Measurements from ENCODE around the gene C6orf132. TPM values are rescaled to one million over a fixed set of nuclear protein-coding genes. Genes with fewer than 3 reads are reported as not detected.

Gene C6orf132
- total RNA-seq, 2 donors from 2014 or later, result 35.1 to 42.3 TPM

DNA sequence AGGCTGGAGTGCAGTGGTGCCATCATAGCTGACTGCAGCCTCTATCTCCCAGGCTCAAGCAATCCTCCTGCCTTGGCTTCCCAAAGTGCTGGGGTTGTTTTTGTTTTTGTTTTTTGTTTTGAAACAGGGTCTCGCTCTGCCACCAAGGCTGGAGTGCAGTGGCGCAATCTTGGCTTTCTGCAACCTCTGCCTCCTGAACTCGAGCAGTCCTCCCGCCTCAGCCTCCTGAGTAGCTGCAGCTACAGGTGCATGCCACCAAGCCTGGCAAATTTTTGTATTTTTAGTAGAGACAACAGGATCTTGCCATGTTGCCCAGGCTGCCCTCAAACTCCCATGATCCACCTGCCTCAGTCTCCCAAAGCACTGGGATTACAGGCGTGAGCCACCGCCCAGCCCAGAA, 4.2 kb downstream of the C6orf132 start:
- peak overlapping the region in 1 of 2 donors; percentile 93 for H3K9ac ChIP-seq (ENCODE audit: low read depth in 2 of 2, low read length in 2 of 2)
- no peak for DNase-seq
- peaks cover 17% of the 10 kb centered on the region for H3K4me1 ChIP-seq
- H3K27ac ChIP-seq, result peak overlapping the region; percentile 85
- no peaks in the 10 kb centered on the region for H3K36me3 ChIP-seq
- peaks cover 6% of the 10 kb centered on the region for H3K27me3 ChIP-seq
- no peak overlapping the region for H3K4me3 ChIP-seq
- TF ChIP-seq, protein P1, sequence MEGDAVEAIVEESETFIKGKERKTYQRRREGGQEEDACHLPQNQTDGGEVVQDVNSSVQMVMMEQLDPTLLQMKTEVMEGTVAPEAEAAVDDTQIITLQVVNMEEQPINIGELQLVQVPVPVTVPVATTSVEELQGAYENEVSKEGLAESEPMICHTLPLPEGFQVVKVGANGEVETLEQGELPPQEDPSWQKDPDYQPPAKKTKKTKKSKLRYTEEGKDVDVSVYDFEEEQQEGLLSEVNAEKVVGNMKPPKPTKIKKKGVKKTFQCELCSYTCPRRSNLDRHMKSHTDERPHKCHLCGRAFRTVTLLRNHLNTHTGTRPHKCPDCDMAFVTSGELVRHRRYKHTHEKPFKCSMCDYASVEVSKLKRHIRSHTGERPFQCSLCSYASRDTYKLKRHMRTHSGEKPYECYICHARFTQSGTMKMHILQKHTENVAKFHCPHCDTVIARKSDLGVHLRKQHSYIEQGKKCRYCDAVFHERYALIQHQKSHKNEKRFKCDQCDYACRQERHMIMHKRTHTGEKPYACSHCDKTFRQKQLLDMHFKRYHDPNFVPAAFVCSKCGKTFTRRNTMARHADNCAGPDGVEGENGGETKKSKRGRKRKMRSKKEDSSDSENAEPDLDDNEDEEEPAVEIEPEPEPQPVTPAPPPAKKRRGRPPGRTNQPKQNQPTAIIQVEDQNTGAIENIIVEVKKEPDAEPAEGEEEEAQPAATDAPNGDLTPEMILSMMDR (IDR thresholded peaks at IDR 0.05), result no peak
- intact Hi-C loops (cut with DNase I), result no loop called here
- no peaks in the 10 kb centered on the region for H3K9me3 ChIP-seq

DNA sequence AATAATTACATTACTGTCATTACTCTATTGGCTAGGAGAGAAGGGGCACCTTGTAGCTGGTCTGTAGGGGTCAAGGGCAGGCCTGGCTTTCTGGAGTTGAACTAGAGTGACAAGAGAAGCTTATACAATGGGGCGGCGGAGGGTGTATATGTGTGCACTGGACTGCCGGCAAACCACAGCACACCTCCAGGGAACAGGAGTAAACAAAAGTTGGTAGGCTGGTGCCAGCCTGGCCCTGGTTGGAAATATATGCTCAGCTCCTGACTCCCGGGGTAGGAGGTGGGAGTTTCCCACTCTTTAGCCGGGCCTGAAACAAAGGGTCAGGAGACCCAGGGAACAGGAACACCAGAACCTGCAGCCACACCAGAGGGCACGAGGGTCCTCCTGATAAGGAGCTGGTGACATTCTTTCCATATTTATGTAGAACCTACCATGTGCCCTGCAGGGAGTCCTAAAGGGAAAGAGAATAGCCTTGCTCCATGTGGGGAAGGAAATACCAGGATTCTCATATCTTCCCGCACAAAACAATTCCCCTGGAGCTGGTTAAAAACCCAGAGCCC, 5.1 kb downstream of the C6orf132 start:
- TF ChIP-seq, protein P1 (IDR thresholded peaks at IDR 0.05), result no peak
- Histone ChIP-seq H3K4me3 (no peak overlapping the region), H3K27ac (peak overlapping the region; percentile 85), H3K36me3 (no peaks in the 10 kb centered on the region), H3K27me3 (peaks cover 5% of the 10 kb centered on the region), H3K4me1 (peaks cover 17% of the 10 kb centered on the region), H3K9me3 (no peaks in the 10 kb centered on the region), H3K9ac (ENCODE audit: low read depth in 2 of 2, low read length in 2 of 2) (peak overlapping the region in 1 of 2 donors; percentile 76)
- peak; percentile 77 for DNase-seq
- intact Hi-C loops (cut with DNase I), result no loop called here

DNA sequence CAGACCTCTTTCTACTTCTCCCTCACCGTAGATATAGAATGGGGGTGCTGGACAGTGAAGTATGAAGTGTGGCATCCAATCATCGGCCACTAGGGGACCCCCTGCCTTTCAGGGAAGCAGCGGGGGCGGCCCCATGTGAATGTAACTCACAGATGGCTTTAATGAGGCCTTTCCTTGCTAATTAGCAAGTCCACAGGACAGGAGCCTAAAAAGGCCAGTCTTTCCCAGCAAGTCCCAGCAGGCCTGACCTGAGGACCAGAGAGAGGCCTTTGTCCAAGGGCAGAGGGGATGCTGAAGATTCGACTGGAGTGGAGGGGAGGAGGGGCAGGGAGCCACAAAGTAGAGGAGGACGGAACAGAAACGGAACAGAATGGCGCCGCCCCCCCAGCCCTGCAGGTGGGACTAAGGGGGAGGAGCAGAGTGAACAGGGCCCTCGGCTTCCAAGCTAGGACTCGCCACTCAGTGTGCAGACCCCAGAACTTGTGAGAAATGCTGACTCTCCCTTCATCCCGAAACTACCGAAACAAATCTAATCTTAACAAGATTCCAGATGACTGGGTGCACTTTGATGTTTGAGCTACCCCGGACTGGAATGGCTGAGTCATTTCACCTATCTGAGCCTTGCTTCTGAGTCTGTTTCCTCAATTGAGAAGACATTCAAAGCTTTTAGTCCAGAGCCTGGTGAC, 5.8 kb downstream of the C6orf132 start:
- intact Hi-C loops (cut with DNase I), result no loop called here
- H3K27ac ChIP-seq, result peak overlapping the region; percentile 85

DNA sequence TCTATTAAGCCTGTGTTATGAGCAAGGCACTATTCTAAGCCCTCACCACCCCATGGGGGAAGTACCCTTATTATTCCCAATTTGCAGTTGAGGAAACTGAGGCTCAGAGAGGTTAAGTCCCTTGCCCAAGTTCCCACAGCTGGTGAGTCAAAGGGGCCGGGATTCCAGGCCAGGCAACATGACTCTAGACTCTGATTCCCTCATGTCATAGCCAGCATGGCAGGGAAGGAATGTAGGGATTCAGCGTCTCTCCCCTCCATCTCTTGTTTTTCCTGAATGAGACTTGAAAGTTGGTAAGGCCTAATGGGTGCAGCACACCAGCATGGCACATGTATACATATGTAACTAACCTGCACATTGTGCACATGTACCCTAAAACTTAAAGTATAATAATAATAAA, 6.7 kb downstream of the C6orf132 start:
- no peaks in the 10 kb centered on the region for H3K27me3 ChIP-seq
- no peak overlapping the region for H3K27ac ChIP-seq
- H3K9ac ChIP-seq (ENCODE audit: low read depth in 2 of 2, low read length in 2 of 2), result no peak overlapping the region
- H3K4me1 ChIP-seq, result peaks cover 11% of the 10 kb centered on the region
- H3K9me3 ChIP-seq, result no peaks in the 10 kb centered on the region
- no peak overlapping the region for H3K4me3 ChIP-seq
- intact Hi-C loops (cut with DNase I), result no loop called here
- H3K36me3 ChIP-seq, result no peaks in the 10 kb centered on the region
- no peak for DNase-seq
- TF ChIP-seq, protein P1 (IDR thresholded peaks at IDR 0.05), result no peak

More for the DNA sequence above, 5.8 kb downstream of the C6orf132 start:
- H3K9ac ChIP-seq (ENCODE audit: low read depth in 2 of 2, low read length in 2 of 2), result peak overlapping the region; percentile 31 to 76
- H3K9me3 ChIP-seq, result no peaks in the 10 kb centered on the region
- H3K4me3 ChIP-seq, result no peak overlapping the region
- peaks cover 17% of the 10 kb centered on the region for H3K4me1 ChIP-seq
- H3K27me3 ChIP-seq, result no peaks in the 10 kb centered on the region
- TF ChIP-seq, protein P1 (IDR thresholded peaks at IDR 0.05), result no peak
- DNase-seq, result peak; percentile 35
- no peaks in the 10 kb centered on the region for H3K36me3 ChIP-seq

DNA sequence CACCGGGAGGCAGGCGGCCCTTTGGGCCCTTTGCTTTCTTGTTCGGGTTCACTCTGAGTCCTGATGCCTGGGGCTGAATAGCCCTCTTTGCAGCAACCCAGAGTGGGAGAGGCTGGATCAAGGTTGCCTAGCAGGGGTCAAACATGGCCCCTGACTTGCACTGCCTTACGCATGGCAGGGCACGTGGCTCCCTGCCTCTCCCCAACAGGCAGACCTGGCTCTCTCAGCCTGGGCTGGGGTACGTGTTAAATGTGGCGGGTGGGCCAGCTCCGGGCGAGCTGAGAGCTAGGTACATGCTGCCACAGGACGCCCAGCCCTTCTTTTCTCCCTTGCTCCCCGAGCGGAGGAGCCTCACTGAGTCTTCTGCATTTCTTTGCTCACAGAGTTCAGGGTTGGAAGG, 7.3 kb downstream of the C6orf132 start:
- intact Hi-C loops (cut with DNase I), result no loop called here
- TF ChIP-seq, protein P1 (IDR thresholded peaks at IDR 0.05), result no peak
- H3K4me3 ChIP-seq, result no peak overlapping the region
- no peak for DNase-seq
- no peaks in the 10 kb centered on the region for H3K36me3 ChIP-seq
- no peaks in the 10 kb centered on the region for H3K9me3 ChIP-seq
- no peaks in the 10 kb centered on the region for H3K27me3 ChIP-seq
- H3K4me1 ChIP-seq, result peaks cover 8% of the 10 kb centered on the region
- no peak overlapping the region for H3K27ac ChIP-seq
- H3K9ac ChIP-seq (ENCODE audit: low read depth in 2 of 2, low read length in 2 of 2), result no peak overlapping the region

Data from colonic mucosa (tissue), 4 donors.